ENCODE data around the gene ADA. TPM values are rescaled to one million over a fixed set of nuclear protein-coding genes. Genes with fewer than 3 reads are reported as not detected.
A peak's percentile ranks its signal among the peaks of the same experiment; 100 is the strongest.
"Not testable (repeated sequence)": the region's sequence is repeated elsewhere in the genome, so short reads cannot be mapped to it uniquely, and the experiment has no call there.

ADA gene
- polyA plus RNA-seq, 1 donor = 6.5 TPM

GRCh38 chr20:44681796-44682566, 30.5 kb upstream of the ADA start:
- no peak for DNase-seq

- no peak for DNase-seq
Measured at GRCh38 chr20:44678990-44679611, 27.6 kb upstream of the ADA start.

- no peak for DNase-seq
Measured at GRCh38 chr20:44678242-44678641, 26.7 kb upstream of the ADA start.

- not testable (repeated sequence) for DNase-seq
Measured at GRCh38 chr20:44672318-44672902, 20.9 kb upstream of the ADA start.

GRCh38 chr20:44671541-44671940, 20.0 kb upstream of the ADA start:
- not testable (repeated sequence) for DNase-seq

GRCh38 chr20:44670851-44671250, 19.4 kb upstream of the ADA start:
- DNase-seq = not testable (repeated sequence)

GRCh38 chr20:44666066-44666465, 14.6 kb upstream of the ADA start:
- DNase-seq = no peak

GRCh38 chr20:44664131-44664530, 12.6 kb upstream of the ADA start:
- DNase-seq = no peak

GRCh38 chr20:44662261-44662660, 10.8 kb upstream of the ADA start:
- no peak for DNase-seq

- no peak for DNase-seq
Measured at GRCh38 chr20:44660581-44660980, 9.1 kb upstream of the ADA start.

GRCh38 chr20:44659931-44660330, 8.4 kb upstream of the ADA start:
- no peak for DNase-seq

- DNase-seq = no peak
Measured at GRCh38 chr20:44658810-44659209, 7.3 kb upstream of the ADA start.

- DNase-seq = no peak
Measured at GRCh38 chr20:44657875-44658274, 6.4 kb upstream of the ADA start.

GRCh38 chr20:44656448-44656847, 4.9 kb upstream of the ADA start:
- peak; percentile 29 for DNase-seq

- not testable (repeated sequence) for DNase-seq
Measured at GRCh38 chr20:44654210-44654609, 2.7 kb upstream of the ADA start.

GRCh38 chr20:44653546-44653945, 2.0 kb upstream of the ADA start:
- no peak for DNase-seq

- DNase-seq = no peak
Measured at GRCh38 chr20:44651434-44651683, 140 bp downstream of the ADA start.

- no peak for DNase-seq
Measured at GRCh38 chr20:44650771-44651433, 597 bp downstream of the ADA start.

GRCh38 chr20:44649976-44650375, 1.5 kb downstream of the ADA start:
- no peak for DNase-seq

GRCh38 chr20:44649126-44649525, 2.4 kb downstream of the ADA start:
- DNase-seq = no peak

GRCh38 chr20:44648579-44648978, 2.9 kb downstream of the ADA start:
- no peak for DNase-seq

- DNase-seq = no peak
Measured at GRCh38 chr20:44648068-44648467, 3.4 kb downstream of the ADA start.

- no peak for DNase-seq
Measured at GRCh38 chr20:44646641-44647274, 4.7 kb downstream of the ADA start.
